Measurements from ENCODE around the gene SMOC1.
A peak's percentile ranks its signal among the peaks of the same experiment; 100 is the strongest.

The SMOC1 gene, protein sequence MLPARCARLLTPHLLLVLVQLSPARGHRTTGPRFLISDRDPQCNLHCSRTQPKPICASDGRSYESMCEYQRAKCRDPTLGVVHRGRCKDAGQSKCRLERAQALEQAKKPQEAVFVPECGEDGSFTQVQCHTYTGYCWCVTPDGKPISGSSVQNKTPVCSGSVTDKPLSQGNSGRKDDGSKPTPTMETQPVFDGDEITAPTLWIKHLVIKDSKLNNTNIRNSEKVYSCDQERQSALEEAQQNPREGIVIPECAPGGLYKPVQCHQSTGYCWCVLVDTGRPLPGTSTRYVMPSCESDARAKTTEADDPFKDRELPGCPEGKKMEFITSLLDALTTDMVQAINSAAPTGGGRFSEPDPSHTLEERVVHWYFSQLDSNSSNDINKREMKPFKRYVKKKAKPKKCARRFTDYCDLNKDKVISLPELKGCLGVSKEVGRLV

DNA sequence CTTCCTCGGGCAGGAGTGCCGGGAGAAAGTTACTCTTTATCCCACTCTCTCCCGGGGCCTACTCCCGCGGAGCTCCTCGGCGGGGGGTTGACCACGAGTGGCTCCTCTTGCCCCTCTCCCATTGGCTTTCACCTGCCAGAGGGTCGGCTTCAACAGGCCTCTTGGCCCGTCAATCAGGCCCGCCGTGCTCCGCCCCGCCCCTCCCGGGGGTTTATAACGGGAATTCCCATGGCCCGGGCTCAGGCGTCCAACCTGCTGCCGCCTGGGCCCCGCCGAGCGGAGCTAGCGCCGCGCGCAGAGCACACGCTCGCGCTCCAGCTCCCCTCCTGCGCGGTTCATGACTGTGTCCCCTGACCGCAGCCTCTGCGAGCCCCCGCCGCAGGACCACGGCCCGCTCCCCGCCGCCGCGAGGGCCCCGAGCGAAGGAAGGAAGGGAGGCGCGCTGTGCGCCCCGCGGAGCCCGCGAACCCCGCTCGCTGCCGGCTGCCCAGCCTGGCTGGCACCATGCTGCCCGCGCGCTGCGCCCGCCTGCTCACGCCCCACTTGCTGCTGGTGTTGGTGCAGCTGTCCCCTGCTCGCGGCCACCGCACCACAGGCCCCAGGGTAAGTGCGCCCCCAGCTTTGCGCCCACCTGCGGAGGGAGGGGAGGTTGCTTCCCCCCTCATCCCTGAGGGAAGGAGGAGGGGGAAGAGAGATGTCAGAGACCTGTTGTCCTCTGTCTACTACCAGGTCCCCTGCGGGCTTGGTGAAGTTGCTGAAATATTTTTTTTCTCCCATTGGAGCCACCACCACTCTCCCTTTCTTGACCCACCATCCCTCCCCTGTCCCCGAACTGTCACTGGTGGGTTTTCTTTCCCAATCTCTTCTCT lies at the start of gene SMOC1:
Gene SMOC1 (plus strand): TSS at position 242 of the 869 bp plus-strand sequence. CDS start 263 bp downstream, at position 505.
- TF ChIP-seq, protein P1, sequence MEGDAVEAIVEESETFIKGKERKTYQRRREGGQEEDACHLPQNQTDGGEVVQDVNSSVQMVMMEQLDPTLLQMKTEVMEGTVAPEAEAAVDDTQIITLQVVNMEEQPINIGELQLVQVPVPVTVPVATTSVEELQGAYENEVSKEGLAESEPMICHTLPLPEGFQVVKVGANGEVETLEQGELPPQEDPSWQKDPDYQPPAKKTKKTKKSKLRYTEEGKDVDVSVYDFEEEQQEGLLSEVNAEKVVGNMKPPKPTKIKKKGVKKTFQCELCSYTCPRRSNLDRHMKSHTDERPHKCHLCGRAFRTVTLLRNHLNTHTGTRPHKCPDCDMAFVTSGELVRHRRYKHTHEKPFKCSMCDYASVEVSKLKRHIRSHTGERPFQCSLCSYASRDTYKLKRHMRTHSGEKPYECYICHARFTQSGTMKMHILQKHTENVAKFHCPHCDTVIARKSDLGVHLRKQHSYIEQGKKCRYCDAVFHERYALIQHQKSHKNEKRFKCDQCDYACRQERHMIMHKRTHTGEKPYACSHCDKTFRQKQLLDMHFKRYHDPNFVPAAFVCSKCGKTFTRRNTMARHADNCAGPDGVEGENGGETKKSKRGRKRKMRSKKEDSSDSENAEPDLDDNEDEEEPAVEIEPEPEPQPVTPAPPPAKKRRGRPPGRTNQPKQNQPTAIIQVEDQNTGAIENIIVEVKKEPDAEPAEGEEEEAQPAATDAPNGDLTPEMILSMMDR (IDR thresholded peaks at IDR 0.05; ENCODE audit: insufficient read depth, missing control alignments): no peak
- peak; percentile 75 for DNase-seq (ENCODE audit: insufficient read length, low spot score)
- FAIRE-seq: no peak

DNA sequence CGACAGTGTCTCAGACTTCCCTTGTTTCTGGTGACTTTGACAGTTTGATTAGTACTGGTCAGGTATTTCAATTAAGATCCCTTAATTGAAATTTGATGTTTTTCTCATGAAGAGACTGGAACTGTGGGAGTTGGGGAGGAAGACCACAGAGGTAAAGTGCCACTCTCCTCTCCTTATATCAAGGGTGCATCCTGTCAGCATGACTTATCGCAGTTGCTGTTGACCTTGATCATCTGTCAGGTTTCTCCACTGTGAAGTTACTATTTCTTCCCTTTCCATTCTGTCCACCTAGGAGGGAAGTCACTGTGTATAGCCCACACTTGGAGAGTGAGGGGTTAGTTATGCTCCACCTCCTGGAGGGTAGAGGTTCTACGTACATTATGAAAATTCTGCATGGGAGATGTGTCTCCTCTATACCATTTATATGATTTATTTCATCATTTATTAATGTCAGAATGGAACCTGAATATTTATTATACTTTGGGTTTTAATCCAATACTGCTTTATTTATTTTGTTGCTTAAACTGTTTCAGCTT lies 40.3 kb upstream of the SMOC1 start:
- DNase-seq (ENCODE audit: insufficient read length, low spot score) (no peak), FAIRE-seq (no peak)
- TF ChIP-seq, protein P1 (IDR thresholded peaks at IDR 0.05; ENCODE audit: insufficient read depth, missing control alignments): no peak

DNA sequence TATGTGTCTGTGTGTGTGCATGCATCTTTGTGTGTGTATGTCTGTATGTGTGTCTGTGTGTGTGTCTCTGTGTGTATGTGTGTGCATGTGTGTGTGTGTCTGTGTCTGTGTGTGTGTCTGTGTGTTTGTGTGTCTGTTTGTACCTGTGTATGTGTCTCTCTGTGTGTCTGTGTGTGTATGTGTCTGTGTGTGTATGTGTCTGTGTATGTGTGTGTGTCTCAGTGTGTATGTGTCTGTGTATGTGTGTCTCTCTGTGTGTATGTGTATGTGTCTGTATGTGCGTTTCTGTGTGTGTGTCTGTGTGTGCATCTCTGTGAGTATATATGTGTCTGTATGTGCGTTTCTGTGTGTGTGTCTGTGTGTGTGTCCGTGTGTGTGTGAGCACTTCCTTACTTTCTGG lies 39.6 kb upstream of the SMOC1 start:
- TF ChIP-seq, protein P1 (IDR thresholded peaks at IDR 0.05; ENCODE audit: insufficient read depth, missing control alignments): no peak
- DNase-seq (ENCODE audit: insufficient read length, low spot score) (no peak), FAIRE-seq (no peak)

DNA sequence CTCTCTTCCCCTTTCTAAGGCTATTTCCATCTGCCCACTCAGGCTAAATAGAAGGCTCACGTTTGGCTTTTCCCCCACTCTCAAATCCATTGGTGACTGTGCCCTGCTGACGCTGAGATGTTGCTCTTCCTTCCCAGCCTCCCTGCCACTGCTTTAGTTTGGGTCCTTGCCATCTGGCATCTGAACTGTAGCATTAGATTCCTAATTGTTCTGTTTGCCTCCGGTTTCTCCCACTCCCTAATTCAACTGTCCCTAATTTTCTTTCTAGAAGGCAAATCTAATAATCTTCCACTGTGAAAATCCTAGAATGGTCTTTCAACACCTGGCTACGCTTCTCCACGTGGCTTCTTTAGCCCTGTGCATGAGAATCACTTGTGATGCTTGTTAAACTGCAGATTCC lies 37.6 kb upstream of the SMOC1 start:
- DNase-seq (ENCODE audit: insufficient read length, low spot score) (no peak), FAIRE-seq (no peak)
- TF ChIP-seq, protein P1 (IDR thresholded peaks at IDR 0.05; ENCODE audit: insufficient read depth, missing control alignments): no peak

DNA sequence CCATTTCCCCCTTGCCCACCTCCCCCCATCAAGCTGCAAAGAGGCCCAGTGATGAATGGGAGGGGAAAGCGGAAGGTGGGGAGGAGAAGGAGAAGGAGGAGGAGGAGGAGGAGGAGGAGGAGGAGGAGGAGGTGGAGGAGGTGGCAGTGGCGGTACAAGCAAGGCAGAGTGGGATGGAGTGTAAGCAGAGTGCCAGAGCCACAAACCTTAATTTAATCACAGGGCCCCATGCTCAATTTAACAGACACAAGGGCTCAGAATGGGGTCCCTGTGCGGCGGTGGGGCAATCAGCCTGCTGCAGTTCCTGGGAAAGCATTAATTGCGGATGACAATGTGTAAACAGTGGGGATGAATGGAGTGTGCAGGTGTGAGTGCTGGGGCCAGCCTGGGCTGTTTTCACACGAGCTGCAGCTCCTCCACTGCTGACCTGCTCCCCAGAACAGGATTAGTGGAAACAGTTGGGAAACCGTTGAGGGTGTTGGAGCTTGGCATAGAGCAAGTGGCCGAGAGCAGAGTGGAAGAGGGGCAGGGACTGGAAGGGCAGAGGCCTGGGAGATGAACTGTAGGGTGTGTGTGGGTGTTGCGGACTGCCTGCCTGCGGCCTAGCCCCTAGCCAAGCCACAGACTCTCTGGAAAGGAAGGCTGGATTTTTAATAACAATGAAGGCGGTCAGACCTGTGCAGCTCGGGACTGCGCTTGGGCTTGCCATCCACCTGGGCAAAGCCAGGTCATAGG lies 36.4 kb upstream of the SMOC1 start:
- FAIRE-seq (no peak), DNase-seq (ENCODE audit: insufficient read length, low spot score) (no peak)

DNA sequence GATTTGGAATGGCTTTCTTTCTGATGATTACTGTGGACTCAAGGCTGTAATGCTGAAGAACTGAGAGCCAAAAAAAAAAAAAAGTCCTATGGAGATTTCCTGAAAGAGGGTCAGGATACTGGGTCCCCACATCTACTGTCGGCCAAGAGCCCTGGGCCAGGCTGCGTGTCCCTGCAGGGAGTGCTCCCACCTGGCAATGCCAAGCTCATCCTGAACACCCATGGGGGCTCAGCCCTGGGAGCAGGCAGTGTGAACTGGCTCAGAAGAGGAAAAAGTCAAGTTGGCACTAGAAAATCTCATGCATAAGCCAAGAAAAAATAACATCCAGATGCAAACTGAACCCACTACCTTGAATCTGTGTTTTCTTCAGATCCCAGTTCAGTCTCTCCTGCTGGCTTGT lies 35.0 kb upstream of the SMOC1 start:
- TF ChIP-seq, protein P1 (IDR thresholded peaks at IDR 0.05; ENCODE audit: insufficient read depth, missing control alignments): no peak
- DNase-seq (ENCODE audit: insufficient read length, low spot score) (no peak), FAIRE-seq (no peak)

More for the DNA sequence above, 36.4 kb upstream of the SMOC1 start:
- TF ChIP-seq, protein P1 (IDR thresholded peaks at IDR 0.05; ENCODE audit: insufficient read depth, missing control alignments): no peak

Measured in D721Med (cell line).